COLO668 (cell line): Measurements from ENCODE around the gene DSC2.

Source experiments
- DNase-seq: peaks from one replicate; lab custom pipeline; 2025; ENCODE audit not compliant: unreplicated experiment; lab: John Stamatoyannopoulos, UW

DSC2 gene

DNA sequence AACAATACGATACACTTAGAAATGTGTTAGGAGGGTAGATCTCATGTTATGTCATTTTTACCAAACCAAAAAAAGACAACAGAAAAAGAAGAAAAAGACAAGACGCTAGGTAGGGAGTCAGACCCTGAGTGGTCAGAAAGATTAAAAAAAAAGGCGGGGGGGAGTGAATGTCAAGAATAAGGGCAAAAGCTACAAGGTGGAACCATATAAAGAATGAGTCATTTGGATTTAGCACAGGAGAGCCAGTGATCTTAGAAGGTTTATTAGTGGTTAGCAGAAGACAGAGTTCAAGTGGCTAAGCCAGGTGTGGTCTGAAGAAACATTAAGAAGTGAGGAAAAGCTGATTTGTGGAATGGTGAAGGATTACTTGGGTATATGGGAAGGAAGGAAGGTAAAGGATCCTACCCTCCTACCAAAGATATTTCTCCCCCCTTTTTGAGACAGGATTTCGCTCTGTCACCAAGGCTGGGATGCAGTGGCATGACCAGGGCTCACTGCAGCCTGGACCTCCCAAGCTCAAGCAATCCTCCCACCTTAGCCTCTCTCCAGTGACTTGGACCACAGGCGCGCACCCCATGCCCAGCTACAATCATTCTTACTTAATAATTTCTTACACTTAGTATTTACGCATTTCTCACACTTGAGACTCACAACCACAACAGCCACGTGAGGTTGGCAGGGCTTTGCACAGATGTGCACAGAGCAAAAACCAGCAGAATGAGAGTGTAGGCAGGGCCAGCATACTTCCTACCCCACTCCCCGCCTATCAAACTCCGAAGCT lies 2.6 kb downstream of the DSC2 start:
- DNase-seq: no peak

DNA sequence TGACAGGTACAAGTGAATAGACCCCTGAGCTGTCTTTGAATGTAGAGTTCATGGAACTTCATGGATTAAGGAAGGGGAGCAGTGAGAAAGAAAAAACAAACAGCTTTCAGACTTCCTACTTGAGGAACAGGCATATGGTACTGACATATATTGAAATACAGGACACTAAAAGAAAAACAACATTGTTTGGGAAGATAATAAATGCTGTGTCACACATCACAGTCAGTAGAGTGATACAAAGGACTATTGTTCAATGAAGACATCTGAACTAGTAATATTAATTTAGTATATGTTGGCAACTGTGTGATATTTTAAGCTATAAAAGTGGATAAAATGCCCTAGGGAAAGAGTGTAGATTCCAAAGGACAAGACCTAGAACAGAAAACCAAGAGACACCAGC lies 3.3 kb downstream of the DSC2 start:
- no peak for DNase-seq

DNA sequence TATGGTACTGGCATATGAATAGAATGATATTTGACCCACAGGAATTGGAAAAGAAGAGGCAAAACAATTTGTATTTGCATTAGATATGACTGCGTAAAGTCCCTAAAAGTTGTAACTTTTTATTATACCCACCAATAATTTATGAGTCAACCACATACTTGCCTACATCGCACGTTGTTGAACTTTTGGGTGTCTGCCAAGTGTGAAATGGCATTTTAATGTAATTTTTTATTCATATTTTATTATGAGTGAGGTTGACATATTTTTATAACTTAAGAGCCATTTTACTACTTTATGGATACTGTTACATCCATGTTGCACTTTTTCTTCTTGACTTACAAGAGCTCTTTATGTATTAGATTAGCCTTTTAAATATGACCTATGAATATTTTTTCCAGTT lies 4.6 kb downstream of the DSC2 start:
- no peak for DNase-seq

DNA sequence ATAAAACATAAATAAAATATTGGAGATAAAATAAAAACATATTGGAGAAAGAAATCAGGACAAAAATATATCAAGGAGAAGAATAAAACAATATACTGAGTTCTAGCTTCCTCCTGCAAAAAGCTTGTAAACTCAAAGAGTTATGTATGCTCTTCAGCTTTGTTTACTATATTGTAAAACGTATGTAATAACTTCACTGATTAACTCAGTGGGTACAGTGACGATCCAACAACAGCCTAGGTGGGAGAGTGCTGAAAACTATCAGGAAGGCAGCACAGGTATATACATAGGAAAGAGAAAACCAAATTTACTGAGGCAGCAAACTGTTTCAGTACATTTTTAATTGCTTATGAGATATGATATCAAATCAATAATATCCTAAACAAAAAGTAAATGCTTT lies 8.3 kb downstream of the DSC2 start:
- no peak for DNase-seq

DNA sequence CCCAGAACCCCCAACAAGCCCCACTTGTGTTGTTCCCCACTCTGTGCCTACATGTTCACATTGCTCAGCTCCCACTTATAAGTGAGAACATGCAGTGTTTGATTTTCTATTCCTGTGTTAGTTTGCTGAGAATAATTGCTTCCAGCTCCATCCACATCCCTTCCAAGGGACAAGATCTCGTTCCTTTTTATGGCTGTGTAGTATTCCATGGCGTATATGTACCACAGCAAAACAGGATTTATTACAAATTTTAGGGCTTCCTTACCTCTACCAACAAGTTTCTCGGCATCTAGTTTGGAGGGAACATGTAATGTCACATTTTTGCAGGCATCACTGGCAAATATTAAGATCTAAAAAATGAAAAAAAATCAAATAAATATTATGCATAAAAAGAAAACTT lies 8.9 kb downstream of the DSC2 start:
- no peak for DNase-seq

DNA sequence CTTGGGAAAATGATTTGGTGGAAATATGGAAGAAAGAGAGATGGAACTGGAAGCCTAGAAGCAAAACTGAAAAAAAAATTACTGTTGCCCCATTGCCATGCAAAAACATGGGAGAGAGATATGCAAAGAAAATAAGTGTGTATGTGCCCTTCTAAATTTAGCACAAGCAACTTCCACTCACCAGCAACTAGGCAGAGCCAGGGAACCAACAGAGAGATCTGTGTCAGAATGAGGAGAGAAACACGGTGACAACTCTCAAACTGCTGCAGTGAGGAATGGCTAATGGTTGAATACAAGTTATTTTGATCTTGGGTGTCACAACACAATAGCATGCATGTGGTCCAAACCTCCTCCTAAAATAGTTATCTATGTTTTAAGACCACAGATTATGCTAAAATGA lies 10.9 kb downstream of the DSC2 start:
- no peak for DNase-seq

DNA sequence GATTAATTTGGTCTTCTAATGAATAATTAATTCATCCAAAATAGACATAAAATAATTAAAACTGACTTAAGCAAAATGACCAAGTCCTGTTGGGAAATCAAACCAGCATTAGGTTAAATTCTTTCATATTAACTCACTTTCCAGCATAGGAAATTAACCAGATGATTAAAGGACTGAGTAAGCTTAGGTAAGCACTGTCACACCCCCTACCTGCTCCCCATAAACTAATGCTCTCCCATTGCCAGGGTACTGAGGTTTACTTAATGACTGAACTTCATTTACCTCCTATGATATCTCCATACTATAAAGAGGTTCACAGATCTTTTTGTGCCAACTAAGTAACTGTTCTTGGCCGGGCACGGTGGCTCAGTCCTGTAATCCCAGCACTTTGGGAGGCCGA lies 13.7 kb downstream of the DSC2 start:
- DNase-seq: no peak

DNA sequence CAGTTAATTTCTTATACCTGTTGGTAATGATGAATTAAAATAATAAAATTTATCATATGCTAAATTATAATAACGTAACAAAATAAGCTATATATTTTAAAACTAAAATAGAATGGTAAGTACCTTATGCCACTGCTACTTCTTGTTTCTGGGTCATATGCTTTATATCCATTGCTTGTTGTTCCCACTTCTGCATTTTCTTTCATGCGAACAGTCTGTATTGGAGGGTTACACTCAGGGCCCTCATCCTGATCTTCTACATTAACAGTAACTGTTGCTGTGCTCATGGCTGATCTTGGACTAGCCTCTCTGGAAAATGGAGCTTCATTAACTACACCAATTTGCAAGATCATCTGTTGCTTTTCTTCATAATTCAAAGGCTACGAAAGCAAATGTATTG lies 22.2 kb downstream of the DSC2 start:
- DNase-seq: no peak

DNA sequence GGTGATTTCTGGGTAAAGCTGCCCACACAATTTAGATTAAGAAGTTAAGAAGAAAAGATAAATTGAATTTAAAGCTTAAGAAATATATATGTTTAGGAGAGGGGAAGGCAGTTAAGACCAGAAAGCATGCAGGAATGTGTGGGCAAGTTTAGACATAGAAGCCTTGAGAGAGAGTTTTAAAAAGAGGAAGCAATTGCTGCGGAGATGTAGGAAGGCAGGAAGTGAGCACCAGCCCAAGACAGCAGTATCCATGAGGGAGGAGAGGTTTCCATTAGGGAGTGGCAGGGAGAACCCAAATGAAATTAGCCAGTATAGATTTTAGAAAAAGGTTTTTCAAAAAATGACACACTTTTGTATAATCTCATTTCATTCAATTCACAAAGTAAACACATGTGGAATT lies 24.3 kb downstream of the DSC2 start:
- no peak for DNase-seq

DNA sequence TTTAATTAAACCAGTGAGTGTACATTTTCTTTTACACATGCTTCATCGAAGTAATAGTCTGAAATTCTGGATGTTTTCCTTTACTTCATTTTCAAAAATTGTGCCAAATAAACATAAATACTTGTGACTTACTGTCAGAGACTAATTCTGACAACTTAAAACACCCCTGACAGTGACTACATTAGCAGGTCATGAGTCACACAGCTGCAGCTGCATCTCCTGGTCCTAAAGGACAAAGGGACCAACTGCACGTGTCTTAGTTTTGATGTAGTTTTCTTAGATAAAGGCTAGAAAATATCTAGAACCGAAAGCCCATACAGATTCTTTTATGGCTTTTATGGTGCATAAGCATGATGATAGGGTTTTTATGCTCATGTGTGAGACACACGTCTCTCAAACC lies 30.0 kb downstream of the DSC2 start:
- DNase-seq: no peak

DNA sequence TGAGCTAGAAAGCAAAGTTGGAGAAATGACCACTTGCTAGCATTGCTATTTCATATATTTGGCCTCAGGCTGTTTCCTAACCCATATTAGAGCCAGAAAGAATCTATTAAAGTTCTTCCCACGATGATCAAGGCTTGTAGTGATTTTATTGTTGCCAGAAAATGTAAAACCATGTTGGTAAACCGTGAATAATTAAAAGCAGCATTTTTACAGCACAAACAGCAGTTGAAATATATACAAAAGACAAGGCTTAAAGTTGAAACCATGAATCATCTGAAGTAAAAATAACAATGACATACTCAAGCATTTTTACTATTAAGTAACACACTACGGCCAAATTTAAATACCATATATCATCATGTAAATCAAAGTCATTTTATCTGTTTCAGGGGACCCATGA lies 32.0 kb downstream of the DSC2 start:
- DNase-seq: no peak

DNA sequence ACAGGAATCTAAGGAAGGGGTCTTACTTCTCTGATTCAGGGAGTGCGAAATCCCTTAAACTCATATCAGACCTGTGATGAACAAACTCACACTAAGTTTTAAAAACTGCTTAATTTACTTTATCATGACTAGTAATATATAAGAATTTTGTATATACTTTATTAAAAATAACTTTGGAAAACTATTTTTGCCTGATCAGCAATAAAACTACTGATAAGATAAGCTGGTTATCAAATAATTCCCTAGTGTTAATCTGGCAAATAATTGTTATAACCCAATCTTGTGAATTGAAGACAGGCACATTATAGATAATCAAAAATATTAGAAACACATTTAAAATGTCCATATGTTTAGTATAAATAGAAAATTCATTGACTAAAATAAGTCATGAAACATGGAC lies 36.0 kb downstream of the DSC2 start:
- no peak for DNase-seq

DNA sequence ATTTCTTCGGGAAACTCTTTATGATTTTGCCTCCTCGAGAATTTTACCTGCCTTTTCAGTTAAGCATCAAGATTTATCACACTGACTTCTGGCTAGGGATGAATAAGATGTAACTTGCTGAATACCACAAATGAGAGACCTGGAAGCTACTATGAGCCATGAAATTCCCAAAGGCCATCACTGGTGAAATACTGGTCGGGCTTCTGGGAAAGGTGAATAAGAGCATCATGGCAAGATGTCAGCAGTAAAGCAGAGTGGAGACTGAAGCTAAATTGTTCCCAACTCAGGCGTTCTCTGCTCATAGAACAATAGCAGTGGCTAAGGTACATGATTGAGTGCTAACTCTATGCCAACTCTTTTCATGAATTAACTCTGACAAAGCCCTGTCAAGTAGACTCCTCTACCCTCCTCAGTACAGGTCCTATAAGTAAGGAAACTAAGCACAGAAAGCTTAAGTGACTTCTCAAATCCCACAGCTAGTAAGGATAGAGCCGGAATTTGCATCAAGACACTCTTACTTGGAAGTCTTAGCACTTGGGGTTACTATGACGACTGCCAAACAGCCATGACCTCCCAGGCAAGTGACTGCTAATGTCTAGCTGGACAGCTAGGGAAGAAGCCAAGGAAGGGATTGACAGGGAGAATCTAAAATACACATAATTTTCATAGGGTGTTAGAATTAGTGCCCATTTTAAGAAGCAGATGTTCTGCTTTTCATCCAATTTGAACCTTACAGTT lies 37.0 kb downstream of the DSC2 start:
- DNase-seq: no peak

DNA sequence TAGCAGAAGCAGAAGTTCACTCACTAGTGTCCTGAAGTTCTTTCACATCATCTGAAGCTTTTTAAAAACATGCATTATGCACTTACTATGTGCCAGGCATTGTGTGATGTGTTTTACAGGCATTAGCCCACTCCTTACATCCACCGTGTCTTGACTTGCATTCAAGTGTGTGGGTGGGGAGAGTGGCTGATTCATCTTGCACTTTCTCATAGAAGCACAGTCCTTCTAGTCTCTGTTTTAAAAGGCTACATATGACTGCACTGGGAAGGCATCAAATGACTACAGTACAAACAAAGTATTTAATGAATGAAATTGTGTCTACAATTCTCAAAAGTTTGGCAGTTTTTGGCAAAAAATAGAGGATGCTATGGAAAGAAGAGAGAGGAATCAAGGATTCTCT lies 38.1 kb downstream of the DSC2 start:
- no peak for DNase-seq

DNA sequence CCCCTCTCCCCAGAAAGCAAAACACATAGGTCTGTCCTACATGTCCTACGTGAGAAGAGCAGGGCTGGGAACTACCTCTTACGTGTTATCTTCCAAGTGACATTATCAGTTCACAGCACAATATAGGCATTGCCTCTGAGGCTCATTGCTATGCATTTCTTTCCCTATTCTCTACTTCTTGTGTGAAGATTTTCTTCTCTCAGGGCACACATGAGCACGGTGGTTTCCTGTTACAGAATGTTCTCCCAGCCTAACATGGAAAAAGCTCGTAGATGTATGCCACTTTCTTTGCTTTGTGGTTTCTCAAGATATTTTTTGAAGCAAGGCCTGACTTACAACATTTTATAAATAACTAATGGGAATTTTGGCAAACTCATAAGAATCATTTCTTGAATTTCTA lies 40.3 kb downstream of the DSC2 start:
- no peak for DNase-seq

DNA sequence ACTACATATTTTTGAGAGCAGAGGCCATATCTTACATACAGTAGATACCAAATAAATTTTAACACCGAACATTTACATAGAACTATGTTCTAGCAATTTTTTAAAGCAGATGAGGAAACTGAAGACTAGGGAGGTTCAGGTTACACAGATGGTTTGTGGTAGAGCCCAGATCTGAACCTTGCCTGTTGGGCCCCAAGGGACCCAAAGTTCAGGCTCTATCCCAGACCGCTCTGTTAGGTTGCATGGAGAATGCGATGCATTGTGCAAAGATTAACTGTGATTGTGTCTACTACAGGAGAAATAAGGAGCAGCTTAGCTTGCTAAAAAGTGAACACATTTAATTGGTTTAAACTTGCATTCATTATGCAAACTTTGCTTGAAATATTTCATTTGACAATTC lies 43.3 kb downstream of the DSC2 start:
- DNase-seq: no peak

DNA sequence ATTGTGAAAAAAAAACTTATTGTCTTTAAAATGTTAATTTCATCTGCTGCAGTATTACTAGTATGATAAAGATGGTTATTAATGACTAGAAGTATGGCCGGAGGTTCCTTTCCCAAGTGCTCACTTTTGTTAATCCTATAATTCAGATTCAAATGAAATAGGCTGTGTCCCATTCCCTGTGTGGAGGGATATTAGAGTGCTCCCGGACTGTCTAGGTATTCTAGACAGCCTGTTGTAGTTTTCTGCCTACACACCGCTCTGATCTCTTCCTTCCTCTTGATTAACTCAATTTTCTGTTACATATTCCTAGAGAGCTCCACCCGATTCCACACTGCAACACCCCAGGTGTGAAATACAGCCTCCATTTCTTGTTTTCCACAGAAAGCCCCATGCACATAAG lies 44.3 kb downstream of the DSC2 start:
- DNase-seq: no peak

DNA sequence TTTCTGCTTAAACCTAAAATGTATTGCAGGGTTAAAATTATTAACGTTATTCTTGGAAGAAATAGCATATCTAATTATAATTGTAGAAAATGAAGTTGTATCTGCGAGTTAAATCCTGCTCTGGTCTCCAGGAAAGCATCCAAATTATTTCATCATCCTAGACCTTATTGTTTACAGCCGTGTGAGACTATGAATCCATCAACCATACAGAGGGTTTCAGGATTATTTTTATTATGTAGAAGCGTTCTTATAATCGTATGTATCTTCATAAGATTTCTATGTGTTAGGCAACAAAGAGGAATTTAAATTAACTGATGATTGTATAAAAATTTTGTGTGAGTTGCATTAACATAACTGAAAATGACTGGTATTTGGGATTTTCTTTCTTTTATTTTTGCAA lies 45.2 kb downstream of the DSC2 start:
- DNase-seq: no peak

DNA sequence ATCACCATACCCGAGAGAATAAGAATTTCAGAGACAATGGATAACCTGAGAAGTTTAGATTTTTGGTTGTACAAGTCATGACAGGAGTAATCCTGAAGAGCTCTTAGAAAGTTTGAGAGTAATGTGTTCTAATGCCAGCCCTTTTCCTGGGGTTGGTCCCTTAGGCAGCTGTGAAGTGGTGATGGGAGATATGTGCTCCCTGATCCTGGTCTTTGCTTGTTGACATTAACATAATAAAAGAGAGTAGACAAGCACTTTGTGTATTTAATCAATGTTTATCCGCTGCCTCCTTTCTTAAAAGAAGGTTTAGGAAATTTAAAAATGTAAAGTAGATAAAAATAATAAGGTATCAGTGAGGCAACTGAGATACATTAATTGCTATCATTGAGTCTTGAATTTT lies 45.9 kb downstream of the DSC2 start:
- DNase-seq: no peak

DNA sequence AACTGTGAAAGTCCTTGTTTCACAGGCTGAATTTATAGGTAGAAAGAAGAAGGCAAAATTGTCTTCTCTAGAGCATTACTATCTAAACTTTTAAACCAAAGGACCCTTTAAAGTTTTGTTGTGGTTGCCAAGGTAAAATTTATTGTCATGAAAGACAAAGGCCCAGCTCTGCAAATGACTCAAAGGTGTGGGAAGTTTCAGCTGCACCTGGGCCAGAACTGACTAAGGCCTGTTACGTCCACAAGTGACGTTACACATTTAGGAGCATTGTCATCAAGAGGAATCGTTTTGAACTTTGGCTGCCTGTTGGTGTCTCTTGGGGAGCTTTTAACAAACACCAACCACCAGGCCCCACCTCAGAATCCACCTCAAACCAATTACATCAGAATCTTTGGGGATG lies 51.6 kb downstream of the DSC2 start:
- no peak for DNase-seq

DNA sequence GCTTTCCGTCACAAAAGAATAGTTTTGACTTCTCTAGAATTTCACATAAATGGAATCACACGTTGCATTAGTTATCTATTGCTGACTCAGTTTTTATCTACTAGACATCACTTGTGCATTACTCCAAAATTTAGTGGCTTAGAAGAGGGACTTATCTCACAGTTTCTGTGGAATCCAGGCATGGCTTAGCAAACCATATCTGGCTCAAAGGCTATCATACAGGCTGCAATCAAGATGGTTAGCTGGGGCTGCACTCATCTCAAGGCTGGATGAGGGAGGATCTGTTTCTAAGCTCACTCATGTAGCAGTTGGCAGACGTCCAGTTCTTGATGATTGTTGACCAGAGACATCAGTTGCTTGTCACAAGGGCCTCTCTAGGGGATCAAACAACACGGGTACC lies 53.0 kb downstream of the DSC2 start:
- peak; percentile 22 for DNase-seq

DNA sequence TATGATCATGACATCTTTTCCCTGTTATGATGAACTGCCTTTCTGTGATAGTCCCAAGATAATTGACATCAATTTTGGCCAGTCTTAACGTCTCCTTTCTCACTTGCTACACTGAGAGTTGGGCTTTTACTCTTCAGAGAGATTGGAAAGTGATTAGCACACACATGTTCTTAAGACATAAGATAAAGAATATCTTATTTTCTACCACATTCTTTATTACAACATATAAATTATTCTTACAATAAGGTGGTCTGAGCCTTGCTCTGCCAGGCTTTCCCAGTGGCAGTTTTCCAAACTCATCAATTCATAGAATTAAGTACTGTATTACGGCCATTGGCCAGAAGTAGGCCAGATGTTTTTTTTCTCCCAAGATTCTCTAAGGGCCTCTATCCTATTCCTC lies 54.0 kb downstream of the DSC2 start:
- no peak for DNase-seq

DNA sequence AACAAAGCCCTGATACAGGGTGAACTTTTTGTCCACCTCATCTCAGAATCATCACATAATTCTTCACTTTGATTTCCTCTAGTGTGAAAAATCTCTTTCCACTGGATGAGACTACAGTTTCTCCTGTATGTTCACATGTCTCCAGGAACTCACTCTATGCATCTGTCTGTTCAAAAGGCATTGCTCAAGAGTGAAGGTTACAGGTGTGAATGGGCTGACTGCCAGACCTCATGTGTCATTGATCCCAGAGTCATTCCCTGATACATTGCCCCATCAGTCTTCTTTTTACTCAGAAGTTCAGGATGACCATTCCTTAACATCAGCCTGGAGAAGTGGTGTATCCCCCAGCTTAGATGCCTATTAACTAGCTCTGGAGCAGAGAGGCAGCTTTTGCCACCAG lies 55.3 kb downstream of the DSC2 start:
- no peak for DNase-seq
